ENCODE results near the gene PLEKHD1. TPM values are rescaled to one million over a fixed set of nuclear protein-coding genes. Genes with fewer than 3 reads are reported as not detected.

The PLEKHD1 gene
- total and polyA plus RNA-seq, 9 of the 15 experiments (the other 6 are each of a cell fraction or from before 2014, with no cell fraction given) = not detected

- ChIA-PET POLR2A (interaction anchor here (0.6 to 1.2 kb wide), 3 partner anchors 10 to 1168 kb away, joined by 3 read pairs; no protein-coding TSS in a partner anchor), CTCF (ENCODE audit: low intra/inter-chr PET ratio) (no interaction called here)
- Histone ChIP-seq H3K4me1 (replicated peaks in 1 of 2; ENCODE audit: control insufficient read depth in 2 of 2, insufficient read depth in 2 of 2, low read length in 2 of 2) (peaks cover 0 to 17% of the 10 kb centered on the region in 2 experiments; a peak in 2 of 5 replicates), H3K9ac (ENCODE audit: insufficient read depth in 1 of 2, low read depth in 2 of 2, low read length in 2 of 2) (no peak overlapping the region), H3K36me3 (ENCODE audit: control insufficient read depth, insufficient read depth, low read length) (no peaks in the 10 kb centered on the region), H3K4me3 (no peak overlapping the region), H4K20me1 (replicated peaks; ENCODE audit: control insufficient read depth, insufficient read depth, low read length) (no peaks in the 10 kb centered on the region), H3K27ac (ENCODE audit: extremely low read depth, low read depth, low read length) (no peak overlapping the region), H2AFZ (ENCODE audit: low read depth, low read length) (no peak overlapping the region), H3K9me1 (ENCODE audit: control insufficient read depth, insufficient read depth, low read length) (no peaks in the 10 kb centered on the region), H3K4me2 (ENCODE audit: insufficient read depth, low read length) (no peak overlapping the region), H3K9me3 (replicated peaks; ENCODE audit: control insufficient read depth, insufficient read depth, low read depth, low read length) (no peaks in the 10 kb centered on the region), H3K79me2 (ENCODE audit: control insufficient read depth, insufficient read depth, low read length) (no peaks in the 10 kb centered on the region), H3K27me3 (ENCODE audit: control insufficient read depth in 2 of 2, insufficient read depth in 2 of 2, low read length in 2 of 2) (peaks cover 5 to 26% of the 10 kb centered on the region in 2 experiments; a peak in 3 of 5 replicates)
- no peak for DNase-seq (ENCODE audit: extremely low read depth in 1 of 4, low spot score in 3 of 4)
- WGBS (ENCODE audit: insufficient coverage, low coverage, missing lambda C conversion rate) = 4% methylated on average over 7 of the region's 7 CpGs
- intact Hi-C loops (cut with micrococcal nuclease) (loop anchor here (10.0 kb wide), 1 partner anchor 326 kb away; no protein-coding TSS in a partner anchor), in situ Hi-C loops (cut with MboI) (loop anchor here (25.0 kb wide), 1 partner anchor 466 kb away; no protein-coding TSS in a partner anchor)
- FAIRE-seq = no peak
- BruUV-seq (replicated peaks) = no TSS peak
- no peak for ATAC-seq
- TF ChIP-seq ZBTB17 (CRISPR knock-in tag; IDR thresholded peaks at IDR 0.05) (no peak), MTA2 (IDR thresholded peaks at IDR 0.05; ENCODE audit: low read depth) (no peak), ZFP1 (CRISPR knock-in tag; IDR thresholded peaks at IDR 0.05) (no peak), FOXK1 (CRISPR knock-in tag; IDR thresholded peaks at IDR 0.05; ENCODE audit: borderline replicate concordance) (no peak)
- TF ChIP-seq, protein P1, sequence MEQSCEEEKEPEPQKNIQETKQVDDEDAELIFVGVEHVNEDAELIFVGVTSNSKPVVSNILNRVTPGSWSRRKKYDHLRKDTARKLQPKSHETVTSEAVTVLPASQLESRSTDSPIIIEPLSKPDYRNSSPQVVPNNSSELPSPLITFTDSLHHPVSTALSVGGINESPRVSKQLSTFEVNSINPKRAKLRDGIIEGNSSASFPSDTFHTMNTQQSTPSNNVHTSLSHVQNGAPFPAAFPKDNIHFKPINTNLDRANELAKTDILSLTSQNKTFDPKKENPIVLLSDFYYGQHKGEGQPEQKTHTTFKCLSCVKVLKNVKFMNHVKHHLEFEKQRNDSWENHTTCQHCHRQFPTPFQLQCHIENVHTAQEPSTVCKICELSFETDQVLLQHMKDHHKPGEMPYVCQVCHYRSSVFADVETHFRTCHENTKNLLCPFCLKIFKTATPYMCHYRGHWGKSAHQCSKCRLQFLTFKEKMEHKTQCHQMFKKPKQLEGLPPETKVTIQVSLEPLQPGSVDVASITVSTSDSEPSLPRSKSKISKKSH (CRISPR knock-in tag; IDR thresholded peaks at IDR 0.05) = no peak
These were observed 86.4 kb downstream of the PLEKHD1 start for GRCh38 chr14:69570836-69571330.

All from K562 (cell line).